Stimulated activated CD4-positive, alpha-beta T cell treated with anti-CD3 and anti-CD28 coated beads, Interleukin-2, amount 100 ng/mL, for 48 hours (primary cell): Measurements from ENCODE around the gene ZNF496.
"Not testable (repeated sequence)": the region's sequence is repeated elsewhere in the genome, so short reads cannot be mapped to it uniquely, and the experiment has no call there.

ENCODE experiments used
- DNase-seq, 2 donors: peaks; one replicate each; pipeline ENCODE4 v3.0.0-alpha.2; 2020

ZNF496 gene

DNA sequence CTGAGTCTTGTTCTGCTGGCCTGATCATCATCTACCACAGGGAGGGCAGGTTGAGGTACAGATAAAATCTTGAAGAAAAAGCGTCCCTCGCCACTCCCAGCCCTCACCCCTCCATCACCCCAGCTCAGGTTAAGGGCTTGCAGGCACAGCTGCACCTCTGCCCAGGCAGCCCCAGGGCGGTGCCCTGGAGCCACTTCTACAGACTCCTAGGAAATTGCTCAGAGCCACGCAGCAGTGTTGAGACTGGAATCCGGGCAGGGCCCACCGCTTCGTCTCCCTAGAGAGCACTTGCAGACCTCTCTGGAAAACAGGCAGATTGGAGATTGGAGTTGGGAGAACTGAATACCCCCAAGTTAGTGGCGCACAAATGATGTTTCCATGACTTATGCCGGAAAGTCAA lies 40.5 kb downstream of the ZNF496 start:
- no peak for DNase-seq

DNA sequence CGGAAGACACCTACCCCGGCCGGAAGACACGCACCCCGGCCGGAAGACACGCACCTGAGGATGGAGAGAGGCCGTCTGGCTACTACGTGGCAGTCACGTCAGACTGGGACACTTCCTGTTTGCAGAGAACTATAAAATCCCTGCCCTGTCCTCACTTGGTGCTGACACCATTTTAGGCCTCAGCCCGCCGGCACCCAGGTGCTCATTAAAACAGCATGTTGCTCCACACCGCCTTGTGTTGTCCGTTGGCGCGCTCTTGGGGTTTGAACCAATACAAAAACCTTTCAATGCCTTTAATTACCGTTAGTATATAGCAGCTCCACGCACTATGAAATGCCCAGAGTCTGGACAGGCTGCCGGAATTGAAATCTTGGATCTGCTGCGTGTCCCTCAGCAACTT lies 41.1 kb downstream of the ZNF496 start:
- no peak for DNase-seq

DNA sequence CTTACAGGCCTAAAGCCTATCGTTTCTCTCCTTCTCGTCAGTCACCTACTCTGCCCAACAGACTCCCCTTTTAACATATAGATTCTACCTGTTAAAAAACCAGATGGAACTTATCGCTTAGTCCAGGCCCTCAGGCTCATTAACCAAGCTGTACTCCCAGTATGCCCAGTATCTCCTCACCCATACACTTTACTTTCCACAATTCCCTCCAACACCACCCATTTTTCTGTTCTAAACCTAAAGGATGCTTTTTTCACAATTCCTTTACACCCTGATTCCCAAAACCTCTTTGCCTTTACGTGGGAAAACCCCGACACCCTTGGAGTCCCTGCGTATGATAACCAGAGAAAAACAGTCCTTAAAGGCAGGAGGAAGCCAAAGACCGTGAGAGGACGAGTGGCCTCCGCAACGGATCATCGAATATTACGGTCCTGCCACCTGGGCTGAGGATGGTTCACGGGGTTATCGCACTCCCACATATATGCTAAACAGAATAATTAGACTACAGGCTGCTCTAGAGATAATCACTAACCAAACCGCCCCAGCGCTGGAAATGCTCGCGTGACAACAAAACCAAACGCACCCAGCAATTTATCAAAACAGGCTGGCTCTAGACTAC lies 42.3 kb downstream of the ZNF496 start:
- not testable (repeated sequence) for DNase-seq

DNA sequence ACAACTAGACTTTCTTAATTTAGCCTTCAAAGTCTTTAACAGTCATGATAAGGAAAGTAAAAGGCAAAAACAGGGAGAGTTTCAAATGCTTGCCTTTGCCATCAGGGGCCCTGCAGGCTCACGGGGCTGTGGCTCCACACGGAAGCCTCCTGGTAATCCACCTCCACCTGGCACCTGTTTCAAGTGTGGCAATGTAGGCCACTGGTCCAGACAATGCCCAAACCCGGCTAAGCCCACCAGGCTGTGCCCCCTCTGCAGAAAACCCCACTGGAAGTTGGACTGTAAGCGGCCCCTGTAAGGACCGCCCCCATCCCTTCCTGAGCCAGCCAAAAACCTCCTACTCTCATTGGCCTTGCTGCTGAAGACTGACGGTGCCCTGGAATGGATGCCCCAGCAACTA lies 43.3 kb downstream of the ZNF496 start:
- no peak for DNase-seq

GRCh38 chr1:247287460-247287859 lies 44.2 kb downstream of the ZNF496 start:
- no peak for DNase-seq

DNA sequence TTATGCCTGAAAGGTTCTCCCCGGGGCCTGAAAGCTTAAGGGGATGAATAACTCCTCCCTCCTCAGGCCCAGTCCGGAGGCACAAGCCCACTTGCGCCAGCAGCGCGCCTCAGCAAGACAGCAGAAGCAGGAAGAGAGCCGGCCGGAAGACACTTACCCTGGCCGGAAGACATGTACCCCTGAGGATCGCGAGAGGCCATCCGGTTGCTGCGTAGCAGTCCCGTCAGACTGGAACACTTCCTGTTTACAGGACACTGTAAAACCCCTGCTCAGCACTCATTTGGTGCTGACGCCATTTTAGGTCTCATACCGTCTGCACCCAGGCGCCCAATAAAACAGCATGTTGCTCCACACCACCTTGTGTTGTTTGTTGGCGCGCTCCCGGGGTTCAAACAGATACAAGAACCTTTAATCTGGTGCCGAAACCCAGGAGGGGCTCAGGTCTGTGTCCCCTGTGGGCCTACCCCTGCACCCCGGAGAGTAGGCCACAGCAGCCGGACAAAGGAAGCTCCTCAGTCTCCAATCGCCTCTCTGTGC lies 45.5 kb downstream of the ZNF496 start:
- no peak for DNase-seq

GRCh38 chr1:247281001-247281574 lies 50.6 kb downstream of the ZNF496 start:
- no peak for DNase-seq

GRCh38 chr1:247277191-247277590 lies 54.5 kb downstream of the ZNF496 start:
- no peak for DNase-seq

GRCh38 chr1:247274605-247275256 lies 56.9 kb downstream of the ZNF496 start:
- no peak for DNase-seq

- DNase-seq: no peak
Observed at GRCh38 chr1:247273013-247273412, 58.7 kb downstream of the ZNF496 start.

DNA sequence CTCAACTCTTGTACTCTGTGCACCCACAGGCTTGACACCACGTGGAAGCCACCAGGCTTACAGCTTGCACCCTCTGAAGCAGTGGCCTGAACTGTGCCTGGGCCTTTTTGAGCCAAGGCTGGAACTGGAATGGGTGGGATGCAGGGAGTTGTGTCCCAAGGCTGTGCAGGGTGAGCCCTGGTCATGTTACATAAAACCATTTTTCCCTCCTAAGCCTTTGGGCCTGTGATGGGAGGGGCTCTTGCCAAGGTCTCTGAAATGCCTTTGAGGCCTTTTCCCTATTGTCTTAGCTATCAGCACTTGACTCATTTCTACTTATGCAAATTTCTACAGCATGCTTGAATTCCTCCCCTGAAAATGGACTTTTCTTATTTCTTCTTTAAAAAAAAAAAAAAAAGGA lies 61.7 kb downstream of the ZNF496 start:
- no peak for DNase-seq

- no peak for DNase-seq
Observed at GRCh38 chr1:247269133-247269532, 62.5 kb downstream of the ZNF496 start.

GRCh38 chr1:247268390-247269045 lies 63.1 kb downstream of the ZNF496 start:
- no peak for DNase-seq

DNA sequence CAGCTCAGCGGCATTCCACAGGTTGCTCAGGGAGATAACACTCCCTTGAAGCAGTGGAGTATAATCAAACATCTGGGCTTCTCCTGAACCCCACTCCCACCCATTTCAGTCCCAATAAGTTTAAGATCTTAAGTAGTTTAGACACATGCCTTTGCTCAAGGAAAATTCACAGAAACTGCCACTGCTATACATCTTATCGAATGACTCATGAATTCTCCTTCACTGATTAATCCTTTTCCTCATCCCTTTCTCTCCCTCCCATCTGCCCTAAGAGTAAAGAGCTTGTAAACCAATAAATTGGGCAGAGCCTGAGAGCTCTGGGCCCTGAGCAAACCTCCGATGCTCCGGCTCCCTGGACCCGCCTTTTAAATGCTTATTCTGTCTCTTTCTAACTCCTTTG lies 65.6 kb downstream of the ZNF496 start:
- DNase-seq: no peak

- not testable (repeated sequence) for DNase-seq
Observed at GRCh38 chr1:247255772-247256171, 75.9 kb downstream of the ZNF496 start, which contains the start of gene VN1R5. Gene VN1R5, plus strand, starts transcription at chr1:247256072.

DNA sequence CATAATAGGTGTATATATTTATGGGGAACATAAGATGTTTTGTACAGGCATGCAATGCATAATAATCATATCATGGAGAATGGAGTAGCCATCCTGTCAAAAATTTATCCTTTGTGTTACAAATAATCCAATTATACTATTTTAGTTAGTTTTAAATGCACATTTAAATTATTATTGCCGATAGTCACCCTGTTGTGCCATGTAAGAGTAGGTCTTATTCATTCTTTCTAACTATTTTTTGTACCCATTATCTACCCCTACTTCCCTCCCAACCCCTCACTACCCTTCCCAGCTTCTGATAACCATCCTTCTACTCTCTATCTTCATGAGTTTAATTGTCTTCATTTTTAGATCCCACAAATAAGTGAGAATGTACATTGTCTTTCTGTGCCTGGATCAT lies 84.1 kb downstream of the ZNF496 start:
- no peak for DNase-seq
